ENCODE results near the gene CHAF1A.

Gene CHAF1A

GRCh38 chr19:4474514-4475022 is 72.1 kb downstream of the CHAF1A start:
- peaks cover 2% of the 10 kb centered on the region for H3K27me3 Mint-ChIP-seq (ENCODE audit: low read depth, poor library complexity)
- peak overlapping the region; percentile 92 for H3K4me3 Mint-ChIP-seq
- H3K4me1 Mint-ChIP-seq = peaks cover 21% of the 10 kb centered on the region

DNA sequence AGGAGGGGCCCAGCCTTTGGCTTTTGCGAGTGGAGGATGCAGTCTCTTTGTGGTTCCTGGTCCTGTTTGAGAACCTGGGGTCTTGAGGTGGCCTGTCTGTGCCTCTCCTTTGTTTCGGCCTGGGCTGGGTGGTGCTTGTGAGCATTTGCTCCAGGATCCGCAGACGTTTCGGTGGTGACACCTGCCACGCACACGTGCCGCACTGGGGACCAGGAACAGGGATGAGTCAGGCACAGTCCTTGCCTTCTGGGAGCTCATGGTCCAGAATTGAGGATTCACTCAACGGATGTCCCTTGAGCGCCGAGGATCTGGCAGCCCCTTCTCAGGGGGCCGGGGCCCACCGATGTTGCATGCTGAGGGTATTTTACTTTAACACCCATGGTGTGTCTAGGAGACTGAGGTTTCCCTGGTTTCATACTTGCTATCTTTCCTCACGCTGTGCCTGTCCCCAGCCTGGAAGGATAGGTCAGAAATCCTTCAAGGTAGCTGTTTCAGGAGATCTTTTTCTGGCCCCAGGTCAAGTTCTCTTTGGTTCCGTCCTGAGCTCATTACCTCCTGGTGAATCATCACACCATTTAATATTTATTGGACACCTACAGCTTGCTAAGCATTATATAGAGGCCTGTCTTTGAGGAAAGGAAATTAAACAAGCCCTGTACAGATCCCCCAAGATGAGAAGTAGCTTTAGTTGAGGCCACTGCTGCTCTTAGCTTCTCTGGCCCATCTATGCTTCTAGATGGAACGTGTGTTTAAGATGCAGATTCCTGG is 74.8 kb downstream of the CHAF1A start:
- Mint-ChIP-seq H3K4me1 (peaks cover 16% of the 10 kb centered on the region), H3K9me3 (no peaks in the 10 kb centered on the region), H3K36me3 (ENCODE audit: low read depth) (peaks cover 32% of the 10 kb centered on the region), H3K27me3 (ENCODE audit: low read depth, poor library complexity) (peaks cover 2% of the 10 kb centered on the region), H3K4me3 (no peak overlapping the region), H3K27ac (no peak overlapping the region)
- TF ChIP-seq, protein P1, sequence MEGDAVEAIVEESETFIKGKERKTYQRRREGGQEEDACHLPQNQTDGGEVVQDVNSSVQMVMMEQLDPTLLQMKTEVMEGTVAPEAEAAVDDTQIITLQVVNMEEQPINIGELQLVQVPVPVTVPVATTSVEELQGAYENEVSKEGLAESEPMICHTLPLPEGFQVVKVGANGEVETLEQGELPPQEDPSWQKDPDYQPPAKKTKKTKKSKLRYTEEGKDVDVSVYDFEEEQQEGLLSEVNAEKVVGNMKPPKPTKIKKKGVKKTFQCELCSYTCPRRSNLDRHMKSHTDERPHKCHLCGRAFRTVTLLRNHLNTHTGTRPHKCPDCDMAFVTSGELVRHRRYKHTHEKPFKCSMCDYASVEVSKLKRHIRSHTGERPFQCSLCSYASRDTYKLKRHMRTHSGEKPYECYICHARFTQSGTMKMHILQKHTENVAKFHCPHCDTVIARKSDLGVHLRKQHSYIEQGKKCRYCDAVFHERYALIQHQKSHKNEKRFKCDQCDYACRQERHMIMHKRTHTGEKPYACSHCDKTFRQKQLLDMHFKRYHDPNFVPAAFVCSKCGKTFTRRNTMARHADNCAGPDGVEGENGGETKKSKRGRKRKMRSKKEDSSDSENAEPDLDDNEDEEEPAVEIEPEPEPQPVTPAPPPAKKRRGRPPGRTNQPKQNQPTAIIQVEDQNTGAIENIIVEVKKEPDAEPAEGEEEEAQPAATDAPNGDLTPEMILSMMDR (IDR thresholded peaks at IDR 0.05) = no peak
- DNase-seq = no peak

More at GRCh38 chr19:4474514-4475022, 72.1 kb downstream of the CHAF1A start:
- Mint-ChIP-seq H3K36me3 (ENCODE audit: low read depth) (peaks cover 23% of the 10 kb centered on the region), H3K27ac (peak overlapping the region; percentile 79), H3K9me3 (peaks cover 1% of the 10 kb centered on the region)
- TF ChIP-seq, protein P1 (IDR thresholded peaks at IDR 0.05) = no peak
- peak; percentile 74 for DNase-seq

DNA sequence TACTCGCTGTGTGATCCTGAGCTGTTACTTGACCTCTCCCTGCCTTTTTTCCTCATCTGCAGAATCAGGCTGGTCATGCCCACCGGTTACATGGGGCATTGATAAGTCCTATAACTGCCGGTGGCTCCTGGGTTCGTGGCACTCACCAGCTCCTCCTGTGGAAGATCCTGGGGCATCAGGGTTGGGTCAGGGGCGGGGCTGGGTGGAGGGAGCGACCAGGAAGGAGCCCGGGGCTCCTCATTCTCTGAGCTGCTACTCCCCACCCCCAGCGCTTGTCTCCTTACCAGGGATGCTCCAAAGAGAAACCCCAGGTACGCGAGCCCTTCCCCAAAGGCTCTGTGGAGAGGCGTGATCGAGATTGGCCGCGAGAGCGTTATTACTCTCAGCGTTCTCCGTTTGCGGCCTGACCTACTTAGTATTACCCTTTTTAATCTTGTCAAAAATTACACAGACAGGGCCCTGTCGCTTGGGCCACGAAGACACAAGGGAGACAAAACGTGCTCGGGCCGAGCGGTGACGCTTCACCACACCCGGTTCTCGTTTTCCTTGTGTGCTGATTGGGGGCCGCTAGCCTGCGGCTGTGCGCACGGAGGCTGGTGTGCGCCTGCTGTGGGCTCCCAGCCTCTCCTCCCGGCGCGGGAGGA is 80.4 kb downstream of the CHAF1A start:
- TF ChIP-seq, protein P1 (IDR thresholded peaks at IDR 0.05) = no peak
- H3K36me3 Mint-ChIP-seq (ENCODE audit: low read depth) = peaks cover 44% of the 10 kb centered on the region
- H3K9me3 Mint-ChIP-seq = no peaks in the 10 kb centered on the region
- H3K27me3 Mint-ChIP-seq (ENCODE audit: low read depth, poor library complexity) = peaks cover 5% of the 10 kb centered on the region
- H3K4me1 Mint-ChIP-seq = no peaks in the 10 kb centered on the region
- no peak overlapping the region for H3K27ac Mint-ChIP-seq
- no peak for DNase-seq
- H3K4me3 Mint-ChIP-seq = no peak overlapping the region

GRCh38 chr19:4483385-4483784 is 80.9 kb downstream of the CHAF1A start:
- TF ChIP-seq, protein P1 (IDR thresholded peaks at IDR 0.05) = no peak
- H3K27ac Mint-ChIP-seq = peak overlapping the region; percentile 96
- DNase-seq = no peak
- H3K4me3 Mint-ChIP-seq = no peak overlapping the region
- H3K9me3 Mint-ChIP-seq = no peaks in the 10 kb centered on the region
- peaks cover 5% of the 10 kb centered on the region for H3K27me3 Mint-ChIP-seq (ENCODE audit: low read depth, poor library complexity)
- no peaks in the 10 kb centered on the region for H3K4me1 Mint-ChIP-seq
- H3K36me3 Mint-ChIP-seq (ENCODE audit: low read depth) = peaks cover 43% of the 10 kb centered on the region

- no peaks in the 10 kb centered on the region for H3K9me3 Mint-ChIP-seq
- no peak overlapping the region for H3K4me3 Mint-ChIP-seq
- peaks cover 3% of the 10 kb centered on the region for H3K27me3 Mint-ChIP-seq (ENCODE audit: low read depth, poor library complexity)
- H3K27ac Mint-ChIP-seq = peak overlapping the region; percentile 18
- peaks cover 35% of the 10 kb centered on the region for H3K36me3 Mint-ChIP-seq (ENCODE audit: low read depth)
- no peak for DNase-seq
- TF ChIP-seq, protein P1 (IDR thresholded peaks at IDR 0.05) = no peak
- no peaks in the 10 kb centered on the region for H3K4me1 Mint-ChIP-seq
Observed at GRCh38 chr19:4487572-4487971, 85.1 kb downstream of the CHAF1A start.
